Epithelial cell of esophagus (primary cell): ENCODE results near the gene UXS1.

Experiments
- DNase-seq: peaks from one replicate; pipeline ENCODE4 v3.0.0; 2010; ENCODE audit warnings: low read depth
- H3K4me3 ChIP-seq: 2 replicates; pipeline ENCODE4 v1.5.1; 2011; ENCODE audit warnings: mild to moderate bottlenecking, low read length, control low read depth
- CTCF ChIP-seq: IDR thresholded peaks from 2 replicates; pipeline ENCODE4 v1.5.1; 2011; ENCODE audit warnings: low read depth, mild to moderate bottlenecking, low read length, control low read depth, inconsistent platforms; ENCODE audit not compliant: insufficient read depth; ENCODE audit errors: missing control alignments

Gene UXS1

DNA sequence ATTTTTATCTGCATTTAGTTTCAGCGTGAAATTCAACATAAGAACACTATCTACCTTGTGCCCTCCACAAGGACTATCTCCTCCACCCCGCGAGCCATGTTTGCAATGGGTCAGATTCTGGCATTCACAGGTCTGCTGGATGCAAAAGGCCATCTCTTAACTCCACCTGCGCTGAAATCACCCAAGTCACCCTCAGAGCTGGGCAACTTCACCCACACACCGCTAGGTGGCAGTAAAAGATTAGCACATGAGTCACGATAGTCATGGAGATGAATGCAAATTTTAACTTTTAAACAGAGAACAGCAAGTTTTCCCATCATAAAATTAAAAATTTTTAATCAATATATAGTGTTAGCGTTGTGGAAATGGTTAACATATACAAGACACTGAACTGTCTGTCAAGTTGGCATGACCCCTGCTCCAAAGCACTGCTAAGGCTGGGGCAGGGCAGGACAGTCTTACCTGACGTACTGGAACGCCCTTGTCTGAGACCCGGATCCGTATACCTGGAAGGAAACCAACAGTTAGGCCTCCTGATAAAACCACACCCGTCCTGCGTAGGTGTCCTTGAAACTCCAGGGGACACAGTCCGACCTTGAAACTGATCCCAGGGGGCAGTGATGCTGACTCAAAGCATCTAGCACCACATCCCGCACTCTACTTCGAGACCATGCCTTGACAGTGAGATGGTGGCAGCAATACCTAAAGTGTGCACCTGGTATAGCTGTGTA lies 89.6 kb downstream of the UXS1 start:
- H3K4me3 ChIP-seq: no peak overlapping the region
- peak; percentile 99 for TF ChIP-seq CTCF
- DNase-seq: peak; percentile 75

GRCh38 chr2:106099691-106100090 lies 94.4 kb downstream of the UXS1 start:
- TF ChIP-seq CTCF: no peak
- no peak for DNase-seq
- H3K4me3 ChIP-seq: no peak overlapping the region

DNA sequence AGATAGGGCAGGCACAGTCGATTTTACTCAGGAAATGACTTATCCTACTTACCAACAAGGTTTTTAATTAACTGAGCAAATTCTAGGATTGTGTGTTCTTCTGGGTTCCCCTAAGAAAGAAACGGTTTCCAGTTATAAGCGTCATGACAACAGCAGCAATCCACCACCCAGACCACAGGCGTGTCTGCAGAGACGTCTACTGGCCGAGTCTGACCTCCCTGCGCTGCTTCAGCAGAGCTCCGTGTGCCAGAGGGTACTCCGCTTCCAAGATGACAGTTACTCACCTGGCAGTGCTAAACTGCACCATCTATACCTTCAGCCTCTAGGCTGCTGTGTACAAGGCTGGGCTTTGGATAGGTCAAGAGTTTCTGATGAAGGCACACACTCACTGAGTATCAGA lies 95.4 kb downstream of the UXS1 start:
- TF ChIP-seq CTCF: no peak
- no peak overlapping the region for H3K4me3 ChIP-seq
- DNase-seq: no peak

DNA sequence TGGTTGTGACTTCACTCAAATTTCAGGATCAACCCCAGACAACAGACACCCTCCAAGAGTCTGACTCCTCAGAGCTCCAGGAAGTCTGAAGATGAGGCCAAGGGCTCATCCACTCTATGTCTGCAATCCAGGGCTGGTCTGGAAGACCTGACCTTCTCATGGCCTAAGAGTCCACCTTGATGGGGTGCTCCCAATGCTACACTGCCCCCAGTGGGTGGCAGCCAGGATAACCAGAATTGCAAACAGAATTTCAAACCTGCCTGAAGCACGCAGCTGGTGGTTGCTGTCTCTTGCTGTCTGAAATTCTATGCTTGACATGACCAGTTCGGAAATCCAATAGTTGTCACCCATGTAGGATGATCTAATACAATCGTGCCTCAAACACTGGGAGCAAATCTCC lies 96.0 kb downstream of the UXS1 start:
- peak; percentile 29 for DNase-seq
- no peak overlapping the region for H3K4me3 ChIP-seq
- TF ChIP-seq CTCF: peak; percentile 54

DNA sequence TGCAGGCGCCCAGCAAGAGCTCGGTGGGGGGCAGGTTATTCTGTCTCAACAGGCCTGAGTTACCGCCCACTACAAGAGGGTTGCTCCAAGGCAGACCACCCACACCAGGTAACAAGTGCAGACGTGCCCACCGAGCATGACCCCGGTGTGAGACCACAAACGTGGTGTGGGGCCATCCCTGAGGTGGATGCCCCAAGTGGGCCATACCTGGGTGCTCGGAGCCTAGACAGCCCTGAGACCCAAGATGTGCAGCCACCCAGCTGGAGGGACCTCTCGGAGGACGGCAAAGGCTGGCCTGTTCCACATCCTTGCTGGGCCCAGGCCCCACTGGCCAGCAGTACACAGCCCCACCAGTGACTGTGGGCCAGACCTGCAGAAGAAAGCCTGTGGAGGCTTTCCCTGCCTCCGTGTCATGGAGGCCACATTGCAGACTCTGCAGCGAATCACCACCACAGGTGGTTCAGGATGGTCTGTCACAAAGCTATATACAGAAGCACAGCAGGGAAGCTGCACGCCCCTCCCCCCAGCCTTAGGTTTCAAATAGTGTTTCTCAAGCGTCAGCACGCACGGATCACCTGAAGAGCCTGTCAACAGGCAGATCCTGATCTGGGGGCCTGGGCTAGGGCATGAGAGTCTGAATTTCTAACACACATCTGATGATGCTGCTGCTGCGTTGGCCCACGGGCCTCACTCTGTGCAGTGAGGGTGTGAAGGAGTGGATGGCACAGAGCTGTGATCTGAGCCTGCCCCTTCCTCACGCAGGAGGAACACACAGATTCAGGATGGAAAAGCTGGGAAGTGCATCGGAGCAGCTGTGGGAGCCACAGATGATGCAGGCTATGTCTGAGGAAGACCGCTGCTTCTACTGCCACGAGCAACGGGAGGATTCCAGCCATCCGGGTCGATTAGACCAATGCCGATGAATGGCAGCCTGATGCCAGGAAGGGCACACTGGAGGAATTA lies 96.8 kb downstream of the UXS1 start:
- H3K4me3 ChIP-seq: no peak overlapping the region
- no peak for TF ChIP-seq CTCF
- no peak for DNase-seq

- DNase-seq: no peak
- no peak overlapping the region for H3K4me3 ChIP-seq
Measured at GRCh38 chr2:106096299-106097037, 97.6 kb downstream of the UXS1 start.

More at GRCh38 chr2:106096299-106097037, 97.6 kb downstream of the UXS1 start:
- TF ChIP-seq CTCF: no peak
